ENCODE data around the gene DCDC1. TPM values are rescaled to one million over a fixed set of nuclear protein-coding genes. Genes with fewer than 3 reads are reported as not detected.

Gene DCDC1
- polyA plus RNA-seq, 1 donor, result 1.2 TPM

- DNase-seq, result no peak
- no peak overlapping the region for H3K27ac ChIP-seq (ENCODE audit: low read length)
- H3K4me1 ChIP-seq (ENCODE audit: control insufficient read depth, insufficient read depth, low read length), result no peaks in the 10 kb centered on the region
- H3K9me3 ChIP-seq (ENCODE audit: control insufficient read depth, low read depth, low read length), result no peaks in the 10 kb centered on the region
- H3K27me3 ChIP-seq (ENCODE audit: control insufficient read depth, insufficient read depth, low read length), result no peaks in the 10 kb centered on the region
- no CpG with 5 or more reads among the region's 1 CpG for WGBS (ENCODE audit: insufficient coverage, low lambda C conversion rate)
- H3K36me3 ChIP-seq (ENCODE audit: control insufficient read depth, insufficient read depth, low read length), result no peaks in the 10 kb centered on the region
- no peak overlapping the region for H3K4me3 ChIP-seq (ENCODE audit: low read length)
These were observed 546.4 kb downstream of the DCDC1 start for GRCh38 chr11:30823119-30823518.

- Histone ChIP-seq H3K4me1 (ENCODE audit: control insufficient read depth, insufficient read depth, low read length) (no peaks in the 10 kb centered on the region), H3K36me3 (ENCODE audit: control insufficient read depth, insufficient read depth, low read length) (no peaks in the 10 kb centered on the region), H3K27ac (ENCODE audit: low read length) (no peak overlapping the region), H3K4me3 (ENCODE audit: low read length) (no peak overlapping the region), H3K9me3 (ENCODE audit: control insufficient read depth, low read depth, low read length) (no peaks in the 10 kb centered on the region), H3K27me3 (ENCODE audit: control insufficient read depth, insufficient read depth, low read length) (no peaks in the 10 kb centered on the region)
- no peak for DNase-seq
- no CpG with 5 or more reads among the region's 3 CpGs for WGBS (ENCODE audit: insufficient coverage, low lambda C conversion rate)
These were observed 548.0 kb downstream of the DCDC1 start for GRCh38 chr11:30821438-30821965.

DNA sequence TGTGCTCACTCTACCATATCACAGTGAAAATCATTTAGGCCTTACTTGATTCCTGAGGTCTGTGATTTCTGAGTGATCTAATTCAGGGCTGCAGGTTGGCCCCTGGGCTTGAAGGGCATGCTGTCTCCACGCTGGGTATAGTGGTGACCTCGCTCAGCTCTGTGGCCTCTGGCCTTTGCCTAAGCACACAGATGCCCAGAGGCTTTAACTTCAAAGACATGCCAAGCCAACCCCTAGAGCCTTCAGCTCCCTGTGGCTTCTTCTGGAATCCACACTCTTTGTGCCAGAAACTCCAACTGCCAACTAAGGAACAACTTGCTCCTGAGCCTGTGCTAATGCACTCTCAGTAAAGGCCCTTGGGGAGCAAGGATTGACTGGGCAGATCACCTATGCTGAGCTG is 550.8 kb downstream of the DCDC1 start:
- Histone ChIP-seq H3K4me1 (ENCODE audit: control insufficient read depth, insufficient read depth, low read length) (no peaks in the 10 kb centered on the region), H3K9me3 (ENCODE audit: control insufficient read depth, low read depth, low read length) (no peaks in the 10 kb centered on the region), H3K36me3 (ENCODE audit: control insufficient read depth, insufficient read depth, low read length) (no peaks in the 10 kb centered on the region), H3K4me3 (ENCODE audit: low read length) (no peak overlapping the region), H3K27ac (ENCODE audit: low read length) (no peak overlapping the region), H3K27me3 (ENCODE audit: control insufficient read depth, insufficient read depth, low read length) (no peaks in the 10 kb centered on the region)
- no CpG with 5 or more reads among the region's 2 CpGs for WGBS (ENCODE audit: insufficient coverage, low lambda C conversion rate)
- DNase-seq, result no peak

DNA sequence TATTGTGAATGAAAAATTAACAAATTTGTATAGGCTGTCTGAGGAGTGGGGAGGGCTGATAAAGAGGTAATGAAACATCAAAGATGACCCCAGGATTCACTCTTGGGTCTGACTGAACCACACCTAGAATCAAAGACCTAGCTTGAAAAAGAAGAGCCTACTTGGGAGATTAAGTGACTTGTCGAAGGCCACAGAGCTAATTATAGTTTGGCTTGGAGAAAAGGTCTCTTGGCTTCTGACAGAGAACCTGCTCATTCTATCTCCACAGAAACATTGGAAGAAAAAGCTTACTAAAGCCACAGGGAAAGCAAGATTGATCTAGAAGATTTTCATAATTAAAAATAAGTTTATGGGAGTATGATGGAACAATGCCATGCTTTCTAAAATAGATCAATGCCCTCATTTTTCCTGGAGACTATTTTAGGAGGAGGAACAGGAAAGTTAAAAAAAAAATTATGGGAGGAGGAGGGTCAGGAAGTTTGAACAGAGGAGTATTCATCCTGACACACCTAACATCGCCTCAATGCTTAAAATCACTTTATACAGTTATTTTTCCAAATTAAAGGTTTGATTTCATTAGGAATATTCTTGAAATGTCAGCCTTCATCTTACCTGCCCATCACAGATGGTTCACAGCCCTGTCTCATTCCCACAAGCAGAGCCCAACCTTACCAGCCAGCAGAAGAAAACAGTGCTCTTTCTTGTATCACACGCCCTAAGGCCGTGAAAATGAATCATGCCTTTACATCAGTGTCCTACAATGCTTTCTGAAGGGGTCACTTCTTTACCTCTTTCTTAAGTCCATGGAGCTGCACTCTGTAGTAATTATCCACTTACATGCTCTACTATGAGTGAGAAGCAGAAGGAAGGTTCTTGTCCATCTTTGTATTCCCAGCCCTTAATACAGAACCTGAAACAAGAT is 552.3 kb downstream of the DCDC1 start:
- no peaks in the 10 kb centered on the region for H3K36me3 ChIP-seq (ENCODE audit: control insufficient read depth, insufficient read depth, low read length)
- DNase-seq, result no peak
- H3K4me3 ChIP-seq (ENCODE audit: low read length), result no peak overlapping the region
- no peaks in the 10 kb centered on the region for H3K9me3 ChIP-seq (ENCODE audit: control insufficient read depth, low read depth, low read length)
- H3K4me1 ChIP-seq (ENCODE audit: control insufficient read depth, insufficient read depth, low read length), result no peaks in the 10 kb centered on the region
- WGBS (ENCODE audit: insufficient coverage, low lambda C conversion rate), result no CpG with 5 or more reads among the region's 4 CpGs
- H3K27me3 ChIP-seq (ENCODE audit: control insufficient read depth, insufficient read depth, low read length), result no peaks in the 10 kb centered on the region
- no peak overlapping the region for H3K27ac ChIP-seq (ENCODE audit: low read length)

- Histone ChIP-seq H3K27me3 (ENCODE audit: control insufficient read depth, insufficient read depth, low read length) (no peaks in the 10 kb centered on the region), H3K36me3 (ENCODE audit: control insufficient read depth, insufficient read depth, low read length) (no peaks in the 10 kb centered on the region), H3K4me3 (ENCODE audit: low read length) (no peak overlapping the region), H3K4me1 (ENCODE audit: control insufficient read depth, insufficient read depth, low read length) (no peaks in the 10 kb centered on the region), H3K9me3 (ENCODE audit: control insufficient read depth, low read depth, low read length) (no peaks in the 10 kb centered on the region), H3K27ac (ENCODE audit: low read length) (no peak overlapping the region)
- 81% methylated on average over 3 of the region's 4 CpGs for WGBS (ENCODE audit: insufficient coverage, low lambda C conversion rate)
- DNase-seq, result no peak
These were observed 553.9 kb downstream of the DCDC1 start for GRCh38 chr11:30815619-30816018.

DNA sequence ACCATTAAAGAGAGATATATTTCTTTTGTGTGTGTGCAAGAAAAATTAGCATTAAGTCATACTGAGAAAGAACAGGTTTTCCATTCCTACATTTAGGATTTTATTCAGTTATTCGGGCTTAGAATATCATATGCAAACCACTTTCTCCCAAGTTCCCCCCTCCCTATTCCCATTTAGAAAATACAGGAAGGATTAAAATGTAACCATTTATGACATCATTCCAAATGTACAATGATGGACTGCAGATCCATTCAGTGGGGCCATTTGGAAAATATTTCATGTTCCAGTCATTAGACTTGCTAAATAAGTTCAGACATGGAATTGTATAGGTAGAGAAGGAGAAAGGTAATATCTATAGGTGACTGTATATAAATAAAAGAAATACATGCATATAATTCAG is 554.8 kb downstream of the DCDC1 start:
- Histone ChIP-seq H3K36me3 (ENCODE audit: control insufficient read depth, insufficient read depth, low read length) (no peaks in the 10 kb centered on the region), H3K9me3 (ENCODE audit: control insufficient read depth, low read depth, low read length) (no peaks in the 10 kb centered on the region), H3K27ac (ENCODE audit: low read length) (no peak overlapping the region), H3K4me1 (ENCODE audit: control insufficient read depth, insufficient read depth, low read length) (no peaks in the 10 kb centered on the region), H3K4me3 (ENCODE audit: low read length) (no peak overlapping the region), H3K27me3 (ENCODE audit: control insufficient read depth, insufficient read depth, low read length) (no peaks in the 10 kb centered on the region)
- WGBS (ENCODE audit: insufficient coverage, low lambda C conversion rate), result no CpG with 5 or more reads among the region's 1 CpG
- DNase-seq, result no peak

Other genes starting within 250 kb of the DCDC1 start
- 16.3 TPM for gene DNAJC24, start 121 bp upstream of the DCDC1 start, polyA plus RNA-seq
- 32.7 TPM for gene IMMP1L, start 139.9 kb upstream of the DCDC1 start, polyA plus RNA-seq
- 14.4 TPM for gene ELP4, start 140.0 kb upstream of the DCDC1 start, polyA plus RNA-seq